ENCODE data around the gene RMI2.
A peak's percentile ranks its signal among the peaks of the same experiment; 100 is the strongest.

Gene RMI2

DNA sequence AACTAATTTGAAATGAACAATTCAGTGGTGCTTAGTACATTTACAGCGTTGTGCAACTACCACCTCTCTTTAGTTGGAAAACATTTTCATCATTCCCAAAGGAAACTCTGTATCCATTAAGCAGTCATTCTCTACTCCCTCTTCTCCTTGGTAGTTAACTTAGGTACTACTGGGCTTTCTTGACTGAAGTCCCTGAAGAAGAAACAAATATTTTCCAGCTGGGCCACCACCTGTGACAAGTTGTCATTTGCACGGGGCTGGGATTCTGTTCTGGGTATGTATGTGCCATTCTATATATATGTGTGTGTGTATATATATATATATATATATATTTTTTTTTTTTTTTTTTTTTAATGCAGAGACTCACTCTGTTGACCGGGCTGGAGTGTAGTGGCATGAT lies 15.4 kb upstream of the RMI2 start:
- peak overlapping the region; percentile 12 for H3K27ac ChIP-seq (ENCODE audit: insufficient read depth, low read depth, low read length, poor library complexity, severe bottlenecking)
- no peaks in the 10 kb centered on the region for H3K27me3 ChIP-seq (ENCODE audit: control insufficient read depth, insufficient read depth, low read length, poor library complexity, severe bottlenecking)
- H3K9me3 ChIP-seq (ENCODE audit: control insufficient read depth, low read length) = peaks cover 2% of the 10 kb centered on the region
- H3K4me1 ChIP-seq (ENCODE audit: control insufficient read depth, insufficient read depth, low read length) = peaks cover 17% of the 10 kb centered on the region
- H3K36me3 ChIP-seq (ENCODE audit: control insufficient read depth, insufficient read depth, low read length) = no peaks in the 10 kb centered on the region
- H3K4me3 ChIP-seq (ENCODE audit: insufficient read depth, low read depth, low read length) = no peak overlapping the region
- WGBS, 2 experiments = 94 to 96% methylated on average over 2 of the region's 3 CpGs

DNA sequence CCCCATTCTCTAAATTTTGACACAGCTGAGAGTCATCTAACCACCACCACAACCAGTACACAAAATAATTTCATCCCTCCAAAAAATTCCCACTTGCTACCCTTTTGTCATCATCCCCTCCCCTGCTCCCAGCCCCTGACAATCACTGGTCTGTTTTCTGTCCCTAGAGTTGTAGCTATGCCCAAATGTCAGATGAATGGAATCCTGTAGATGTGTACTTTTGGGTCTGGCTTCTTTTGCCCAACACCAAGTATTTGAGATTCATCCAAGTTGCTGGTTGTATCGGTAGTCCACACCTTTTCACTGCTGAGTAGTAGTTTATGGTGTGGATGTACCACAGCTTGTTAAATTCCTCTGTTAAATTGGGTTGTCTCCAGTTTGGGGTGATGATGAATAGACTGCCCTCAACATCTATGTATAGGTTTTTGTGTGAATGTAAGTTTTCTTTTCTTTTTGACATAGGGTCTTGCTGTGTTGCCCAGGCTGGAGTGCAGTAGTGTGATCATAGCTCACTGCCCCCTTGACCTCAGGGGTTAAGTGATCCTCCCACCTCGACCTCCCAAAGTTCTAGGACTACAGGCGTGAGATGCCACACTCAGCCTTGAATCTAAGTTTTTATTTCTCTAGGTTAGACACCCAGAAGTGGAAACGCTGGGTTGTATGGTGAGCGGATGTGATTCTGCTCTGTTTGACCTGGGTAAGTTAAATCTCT lies 14.6 kb upstream of the RMI2 start:
- Histone ChIP-seq H3K36me3 (ENCODE audit: control insufficient read depth, insufficient read depth, low read length) (no peaks in the 10 kb centered on the region), H3K27ac (ENCODE audit: insufficient read depth, low read depth, low read length, poor library complexity, severe bottlenecking) (no peak overlapping the region), H3K4me1 (ENCODE audit: control insufficient read depth, insufficient read depth, low read length) (peaks cover 17% of the 10 kb centered on the region), H3K4me3 (ENCODE audit: insufficient read depth, low read depth, low read length) (no peak overlapping the region), H3K27me3 (ENCODE audit: control insufficient read depth, insufficient read depth, low read length, poor library complexity, severe bottlenecking) (no peaks in the 10 kb centered on the region), H3K9me3 (ENCODE audit: control insufficient read depth, low read length) (peaks cover 2% of the 10 kb centered on the region)
- 95 to 97% methylated on average over 5 of the region's 5 CpGs for WGBS, 2 experiments

GRCh38 chr16:11331967-11332366 lies 13.3 kb upstream of the RMI2 start:
- Histone ChIP-seq H3K36me3 (ENCODE audit: control insufficient read depth, insufficient read depth, low read length) (no peaks in the 10 kb centered on the region), H3K27ac (ENCODE audit: insufficient read depth, low read depth, low read length, poor library complexity, severe bottlenecking) (no peak overlapping the region), H3K4me1 (ENCODE audit: control insufficient read depth, insufficient read depth, low read length) (peaks cover 17% of the 10 kb centered on the region), H3K9me3 (ENCODE audit: control insufficient read depth, low read length) (peaks cover 2% of the 10 kb centered on the region), H3K4me3 (ENCODE audit: insufficient read depth, low read depth, low read length) (no peak overlapping the region), H3K27me3 (ENCODE audit: control insufficient read depth, insufficient read depth, low read length, poor library complexity, severe bottlenecking) (no peaks in the 10 kb centered on the region)
- WGBS, 2 experiments = 89 to 91% methylated on average over 2 of the region's 2 CpGs

DNA sequence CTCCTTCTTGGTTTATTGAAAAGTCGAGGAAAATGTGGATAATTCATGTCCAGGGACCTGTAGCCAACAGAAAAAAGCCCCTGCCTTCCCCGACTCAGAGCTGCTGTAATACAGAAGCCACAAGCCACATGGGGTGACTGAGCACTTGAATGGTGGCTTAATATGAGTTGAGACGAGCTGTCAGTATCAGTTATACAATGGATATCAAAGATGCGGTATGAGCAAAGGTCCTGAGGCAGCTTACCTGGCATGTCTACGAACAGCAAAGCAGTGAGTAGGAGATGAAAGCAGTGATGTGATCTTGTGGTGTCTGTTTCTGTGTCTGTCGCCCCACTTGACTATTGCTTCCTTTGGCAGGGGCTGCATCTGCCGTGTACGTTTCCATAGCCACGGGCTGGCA lies 12.2 kb upstream of the RMI2 start:
- whole genome bisulfite sequencing, 2 experiments = 94 to 95% methylated on average over 9 of the region's 9 CpGs

GRCh38 chr16:11333702-11334101 lies 11.6 kb upstream of the RMI2 start:
- H3K4me1 ChIP-seq (ENCODE audit: control insufficient read depth, insufficient read depth, low read length) = peaks cover 9% of the 10 kb centered on the region
- 81 to 85% methylated on average over 8 of the region's 8 CpGs for WGBS, 2 experiments
- H3K27me3 ChIP-seq (ENCODE audit: control insufficient read depth, insufficient read depth, low read length, poor library complexity, severe bottlenecking) = no peaks in the 10 kb centered on the region
- H3K4me3 ChIP-seq (ENCODE audit: insufficient read depth, low read depth, low read length) = no peak overlapping the region
- no peak overlapping the region for H3K27ac ChIP-seq (ENCODE audit: insufficient read depth, low read depth, low read length, poor library complexity, severe bottlenecking)
- H3K9me3 ChIP-seq (ENCODE audit: control insufficient read depth, low read length) = peaks cover 2% of the 10 kb centered on the region
- H3K36me3 ChIP-seq (ENCODE audit: control insufficient read depth, insufficient read depth, low read length) = no peaks in the 10 kb centered on the region

More for the DNA sequence above, 12.2 kb upstream of the RMI2 start:
- Histone ChIP-seq H3K36me3 (ENCODE audit: control insufficient read depth, insufficient read depth, low read length) (no peaks in the 10 kb centered on the region), H3K4me1 (ENCODE audit: control insufficient read depth, insufficient read depth, low read length) (peaks cover 16% of the 10 kb centered on the region), H3K4me3 (ENCODE audit: insufficient read depth, low read depth, low read length) (no peak overlapping the region), H3K9me3 (ENCODE audit: control insufficient read depth, low read length) (peaks cover 2% of the 10 kb centered on the region), H3K27me3 (ENCODE audit: control insufficient read depth, insufficient read depth, low read length, poor library complexity, severe bottlenecking) (no peaks in the 10 kb centered on the region), H3K27ac (ENCODE audit: insufficient read depth, low read depth, low read length, poor library complexity, severe bottlenecking) (no peak overlapping the region)

DNA sequence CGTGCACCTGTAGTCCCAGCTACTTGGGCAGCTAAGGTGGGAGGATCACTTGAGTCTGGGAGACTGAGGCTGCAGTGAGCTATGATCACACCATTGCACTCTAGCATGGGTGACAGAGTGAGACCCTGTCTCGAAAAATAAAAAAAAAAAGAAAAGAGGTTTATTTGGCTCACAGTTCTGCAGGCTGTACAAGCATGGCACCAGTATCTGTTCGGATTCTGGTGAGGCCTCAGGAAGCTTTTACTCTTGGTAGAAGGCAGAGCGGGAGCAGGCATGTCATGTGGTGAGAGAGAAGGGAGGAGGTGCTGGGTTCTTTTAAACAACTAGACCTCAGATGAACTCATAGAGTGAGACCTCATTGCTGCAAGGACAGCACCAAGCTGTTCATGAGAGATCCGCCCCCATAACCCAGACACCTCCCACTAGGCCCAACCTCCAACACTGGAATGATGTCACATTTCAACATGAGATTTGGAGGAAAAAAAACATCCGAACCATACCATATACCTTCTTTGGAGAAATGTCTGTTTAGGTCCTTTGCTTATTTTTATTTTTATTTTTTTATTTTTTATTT lies 10.3 kb upstream of the RMI2 start:
- Histone ChIP-seq H3K4me3 (ENCODE audit: insufficient read depth, low read depth, low read length) (no peak overlapping the region), H3K4me1 (ENCODE audit: control insufficient read depth, insufficient read depth, low read length) (no peaks in the 10 kb centered on the region), H3K9me3 (ENCODE audit: control insufficient read depth, low read length) (peaks cover 2% of the 10 kb centered on the region), H3K36me3 (ENCODE audit: control insufficient read depth, insufficient read depth, low read length) (no peaks in the 10 kb centered on the region), H3K27me3 (ENCODE audit: control insufficient read depth, insufficient read depth, low read length, poor library complexity, severe bottlenecking) (no peaks in the 10 kb centered on the region), H3K27ac (ENCODE audit: insufficient read depth, low read depth, low read length, poor library complexity, severe bottlenecking) (no peak overlapping the region)
- WGBS, 2 experiments = 93 to 96% methylated on average over 5 of the region's 6 CpGs

DNA sequence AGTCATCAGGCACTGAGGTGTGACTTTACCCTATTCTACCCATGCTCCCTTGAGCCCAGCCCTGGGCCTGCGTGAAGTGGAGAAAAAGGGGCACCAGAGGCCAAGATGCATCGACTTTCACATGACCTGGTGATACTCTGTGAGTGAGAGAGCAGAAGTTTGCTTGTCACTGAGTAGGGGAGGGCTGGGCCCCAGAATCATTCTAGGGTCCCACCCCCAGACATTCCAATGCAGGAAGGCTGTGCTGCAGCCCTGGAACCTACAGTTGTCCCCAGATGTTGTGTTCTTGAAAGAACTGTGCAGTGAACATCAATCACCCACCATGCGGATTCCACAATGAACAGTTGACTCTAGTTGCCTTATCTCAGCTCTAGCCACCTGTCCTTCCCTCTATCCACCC lies 6.2 kb upstream of the RMI2 start:
- H3K27ac ChIP-seq (ENCODE audit: insufficient read depth, low read depth, low read length, poor library complexity, severe bottlenecking) = no peak overlapping the region
- WGBS, 2 experiments = 84 to 89% methylated on average over 3 of the region's 3 CpGs

DNA sequence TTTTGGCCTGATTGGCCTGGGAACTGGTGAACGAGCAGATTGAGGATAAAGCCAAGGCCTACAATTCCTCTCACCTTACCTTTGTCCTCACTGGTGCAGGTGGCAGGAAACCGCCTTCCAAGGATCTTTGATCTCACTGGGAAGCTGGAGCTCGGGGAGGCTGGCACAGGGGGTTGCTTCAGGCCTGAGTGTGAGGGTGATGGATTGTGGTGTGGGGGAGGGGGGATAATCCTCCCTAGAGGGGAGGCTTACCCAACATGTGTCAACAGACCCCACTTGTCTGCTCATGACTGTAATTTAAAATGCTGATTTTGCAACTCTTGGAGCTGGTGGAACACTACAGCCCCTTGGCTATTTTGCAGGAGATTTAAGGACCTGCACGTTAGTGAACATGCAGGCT lies 4.5 kb upstream of the RMI2 start:
- WGBS, 2 experiments = 70 to 78% methylated on average over 4 of the region's 4 CpGs
- Histone ChIP-seq H3K4me1 (ENCODE audit: control insufficient read depth, insufficient read depth, low read length) (no peaks in the 10 kb centered on the region), H3K4me3 (ENCODE audit: insufficient read depth, low read depth, low read length) (no peak overlapping the region), H3K27me3 (ENCODE audit: control insufficient read depth, insufficient read depth, low read length, poor library complexity, severe bottlenecking) (no peaks in the 10 kb centered on the region), H3K9me3 (ENCODE audit: control insufficient read depth, low read length) (no peaks in the 10 kb centered on the region), H3K27ac (ENCODE audit: insufficient read depth, low read depth, low read length, poor library complexity, severe bottlenecking) (no peak overlapping the region), H3K36me3 (ENCODE audit: control insufficient read depth, insufficient read depth, low read length) (no peaks in the 10 kb centered on the region)

More for the DNA sequence above, 6.2 kb upstream of the RMI2 start:
- Histone ChIP-seq H3K4me3 (ENCODE audit: insufficient read depth, low read depth, low read length) (no peak overlapping the region), H3K4me1 (ENCODE audit: control insufficient read depth, insufficient read depth, low read length) (no peaks in the 10 kb centered on the region), H3K9me3 (ENCODE audit: control insufficient read depth, low read length) (no peaks in the 10 kb centered on the region), H3K36me3 (ENCODE audit: control insufficient read depth, insufficient read depth, low read length) (no peaks in the 10 kb centered on the region), H3K27me3 (ENCODE audit: control insufficient read depth, insufficient read depth, low read length, poor library complexity, severe bottlenecking) (no peaks in the 10 kb centered on the region)

GRCh38 chr16:11341371-11341770 lies 3.9 kb upstream of the RMI2 start:
- no peaks in the 10 kb centered on the region for H3K27me3 ChIP-seq (ENCODE audit: control insufficient read depth, insufficient read depth, low read length, poor library complexity, severe bottlenecking)
- H3K4me1 ChIP-seq (ENCODE audit: control insufficient read depth, insufficient read depth, low read length) = peaks cover 3% of the 10 kb centered on the region
- WGBS, 2 experiments = 92 to 93% methylated on average over 9 of the region's 9 CpGs
- no peak overlapping the region for H3K27ac ChIP-seq (ENCODE audit: insufficient read depth, low read depth, low read length, poor library complexity, severe bottlenecking)
- no peaks in the 10 kb centered on the region for H3K9me3 ChIP-seq (ENCODE audit: control insufficient read depth, low read length)
- H3K4me3 ChIP-seq (ENCODE audit: insufficient read depth, low read depth, low read length) = no peak overlapping the region
- no peaks in the 10 kb centered on the region for H3K36me3 ChIP-seq (ENCODE audit: control insufficient read depth, insufficient read depth, low read length)

DNA sequence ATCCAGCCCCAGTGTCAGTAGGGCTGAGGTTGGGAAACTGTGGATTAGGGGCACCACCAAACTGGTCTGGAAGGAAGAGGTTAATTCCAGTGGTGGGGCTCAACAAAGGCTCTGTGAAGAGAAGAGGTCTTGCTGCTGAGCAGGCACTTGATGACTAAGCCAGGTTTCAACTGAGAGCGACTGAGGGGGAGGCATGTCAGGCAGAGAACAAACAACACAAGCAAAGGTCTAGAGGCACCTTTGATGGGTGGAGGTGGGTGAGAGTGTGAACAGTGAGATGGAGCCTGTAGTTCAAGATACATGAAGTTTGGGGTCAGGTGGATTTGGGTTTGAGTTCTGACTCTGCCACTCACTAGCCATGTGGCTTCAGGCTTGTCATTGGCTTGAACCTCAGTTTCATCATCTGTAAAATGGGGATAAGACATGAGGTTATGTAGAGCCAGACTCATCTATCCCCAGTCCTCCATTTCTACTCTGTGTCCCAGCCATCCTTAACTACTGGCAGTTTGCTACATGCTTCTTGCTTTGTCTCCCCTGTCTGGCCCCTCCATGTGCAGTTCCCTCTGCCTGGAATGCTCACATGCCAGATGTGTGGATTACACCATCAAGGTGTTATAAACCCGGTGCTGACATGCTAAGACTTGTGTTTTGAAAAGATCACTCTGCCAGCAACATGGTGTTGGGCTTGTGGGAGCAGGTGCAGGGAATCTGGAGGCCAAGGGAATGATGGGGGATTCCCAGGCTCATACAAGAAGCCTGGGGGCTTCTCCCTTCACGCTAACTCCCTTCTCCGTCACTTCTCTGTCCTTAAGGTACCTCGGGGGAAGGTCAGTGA lies 3.0 kb upstream of the RMI2 start:
- Histone ChIP-seq H3K36me3 (ENCODE audit: control insufficient read depth, insufficient read depth, low read length) (no peaks in the 10 kb centered on the region), H3K4me3 (ENCODE audit: insufficient read depth, low read depth, low read length) (no peak overlapping the region), H3K9me3 (ENCODE audit: control insufficient read depth, low read length) (no peaks in the 10 kb centered on the region), H3K27ac (ENCODE audit: insufficient read depth, low read depth, low read length, poor library complexity, severe bottlenecking) (no peak overlapping the region), H3K4me1 (ENCODE audit: control insufficient read depth, insufficient read depth, low read length) (peaks cover 11% of the 10 kb centered on the region), H3K27me3 (ENCODE audit: control insufficient read depth, insufficient read depth, low read length, poor library complexity, severe bottlenecking) (no peaks in the 10 kb centered on the region)
- 64 to 65% methylated on average over 5 of the region's 5 CpGs for WGBS, 2 experiments
